ENCODE results near the gene HOXC11.

HOXC11 gene

DNA sequence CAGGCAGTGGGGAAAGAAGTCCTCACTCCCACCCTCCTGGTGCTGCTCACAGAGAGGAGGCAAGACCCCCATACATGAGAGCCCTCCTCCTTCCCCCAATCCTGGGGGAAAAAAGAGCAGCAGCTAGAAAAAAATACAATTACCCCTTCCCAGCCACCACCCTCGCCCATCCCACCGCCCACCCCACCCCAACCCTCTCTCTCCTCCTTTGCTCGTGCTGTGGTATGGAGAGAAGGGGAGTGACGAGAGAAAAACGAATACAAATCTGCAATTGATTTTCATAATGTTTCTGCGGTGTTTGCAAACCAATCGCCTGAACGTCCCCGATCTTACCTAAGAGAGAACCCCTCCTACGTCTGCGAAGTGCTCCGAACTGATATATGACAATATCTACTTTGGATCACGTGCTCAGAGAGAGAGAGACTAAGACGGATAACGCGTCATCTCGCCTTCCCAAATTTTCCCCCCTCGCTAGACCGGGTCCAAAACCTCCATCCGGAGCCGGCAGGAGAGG is at the start of gene HOXC11:
Gene HOXC11 (plus strand): TSS at position 405 of the 514 bp plus-strand sequence. CDS start 116 bp downstream, outside the sequence.
- no peaks in the 10 kb centered on the region for H3K9me3 ChIP-seq (ENCODE audit: control insufficient read depth, low read depth, low read length)
- H3K27ac ChIP-seq (ENCODE audit: low read length) = no peak within 1 kb of the TSS
- H3K9ac ChIP-seq (ENCODE audit: low read length) = no peak within 1 kb of the TSS
- H3K4me1 ChIP-seq (ENCODE audit: control insufficient read depth, low read depth, low read length) = peaks cover 7% of the 10 kb centered on the region
- peaks cover 100% of the 10 kb centered on the region for H3K27me3 ChIP-seq (ENCODE audit: control insufficient read depth, insufficient read depth, low read length)
- no peaks in the 10 kb centered on the region for H3K36me3 ChIP-seq (ENCODE audit: control insufficient read depth, low read depth, low read length)
- peak within 1 kb of the TSS; percentile 13 for H3K4me3 ChIP-seq (ENCODE audit: low read length)

DNA sequence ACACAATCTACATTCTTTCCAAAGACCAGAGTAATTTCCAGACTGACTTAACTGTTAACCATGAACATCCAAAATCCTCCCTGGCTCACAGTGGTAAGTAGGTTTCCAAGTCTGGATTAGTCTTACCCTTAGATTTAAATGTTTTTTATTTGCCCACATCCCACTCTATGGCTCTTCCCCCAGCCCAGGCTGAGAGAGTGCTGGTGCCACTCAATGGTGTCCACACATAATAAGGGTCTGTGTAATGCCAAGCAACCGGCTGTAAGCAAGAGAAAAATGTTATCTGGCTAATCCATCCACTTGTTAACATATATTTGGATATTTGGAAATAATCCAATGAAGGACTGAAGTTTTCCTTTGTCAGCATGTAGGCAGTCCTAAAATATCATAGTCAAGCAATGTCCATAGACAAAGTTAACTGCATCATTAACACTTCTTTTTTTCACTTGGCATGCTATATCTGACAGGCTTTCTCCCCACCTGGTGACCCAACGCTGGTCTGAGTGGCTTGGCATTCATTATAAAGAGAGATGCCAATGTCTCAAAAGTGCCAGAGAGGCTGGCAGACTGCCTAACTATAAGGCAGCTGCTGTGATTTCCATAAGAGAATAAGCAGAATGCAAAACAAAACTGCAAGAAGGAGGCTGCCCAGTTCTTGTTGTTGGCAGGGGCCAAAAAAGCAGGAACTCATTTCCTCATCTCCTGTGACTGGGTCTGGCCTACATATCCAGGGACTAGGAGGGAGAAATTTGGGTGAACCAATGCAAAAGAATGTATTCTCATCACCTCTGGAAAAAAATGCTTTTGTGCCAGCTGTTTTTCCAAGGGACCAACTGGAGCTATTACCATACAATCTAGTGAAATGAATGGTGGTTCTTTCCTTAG is 48.2 kb upstream of the HOXC11 start:
- no peak overlapping the region for H3K27ac ChIP-seq (ENCODE audit: low read length)
- H3K4me1 ChIP-seq (ENCODE audit: control insufficient read depth, low read depth, low read length) = no peaks in the 10 kb centered on the region
- no peaks in the 10 kb centered on the region for H3K36me3 ChIP-seq (ENCODE audit: control insufficient read depth, low read depth, low read length)
- H3K9ac ChIP-seq (ENCODE audit: low read length) = no peak overlapping the region
- H3K27me3 ChIP-seq (ENCODE audit: control insufficient read depth, insufficient read depth, low read length) = peaks cover 99% of the 10 kb centered on the region
- no peak overlapping the region for H3K4me3 ChIP-seq (ENCODE audit: low read length)
- H3K9me3 ChIP-seq (ENCODE audit: control insufficient read depth, low read depth, low read length) = no peaks in the 10 kb centered on the region

- H3K27me3 ChIP-seq (ENCODE audit: control insufficient read depth, insufficient read depth, low read length) = peaks cover 100% of the 10 kb centered on the region
- H3K9me3 ChIP-seq (ENCODE audit: control insufficient read depth, low read depth, low read length) = no peaks in the 10 kb centered on the region
- no peak overlapping the region for H3K4me3 ChIP-seq (ENCODE audit: low read length)
- H3K4me1 ChIP-seq (ENCODE audit: control insufficient read depth, low read depth, low read length) = no peaks in the 10 kb centered on the region
- no peak overlapping the region for H3K27ac ChIP-seq (ENCODE audit: low read length)
- no peak overlapping the region for H3K9ac ChIP-seq (ENCODE audit: low read length)
- H3K36me3 ChIP-seq (ENCODE audit: control insufficient read depth, low read depth, low read length) = no peaks in the 10 kb centered on the region
Measured at GRCh38 chr12:53927220-53928029, 45.5 kb upstream of the HOXC11 start.

DNA sequence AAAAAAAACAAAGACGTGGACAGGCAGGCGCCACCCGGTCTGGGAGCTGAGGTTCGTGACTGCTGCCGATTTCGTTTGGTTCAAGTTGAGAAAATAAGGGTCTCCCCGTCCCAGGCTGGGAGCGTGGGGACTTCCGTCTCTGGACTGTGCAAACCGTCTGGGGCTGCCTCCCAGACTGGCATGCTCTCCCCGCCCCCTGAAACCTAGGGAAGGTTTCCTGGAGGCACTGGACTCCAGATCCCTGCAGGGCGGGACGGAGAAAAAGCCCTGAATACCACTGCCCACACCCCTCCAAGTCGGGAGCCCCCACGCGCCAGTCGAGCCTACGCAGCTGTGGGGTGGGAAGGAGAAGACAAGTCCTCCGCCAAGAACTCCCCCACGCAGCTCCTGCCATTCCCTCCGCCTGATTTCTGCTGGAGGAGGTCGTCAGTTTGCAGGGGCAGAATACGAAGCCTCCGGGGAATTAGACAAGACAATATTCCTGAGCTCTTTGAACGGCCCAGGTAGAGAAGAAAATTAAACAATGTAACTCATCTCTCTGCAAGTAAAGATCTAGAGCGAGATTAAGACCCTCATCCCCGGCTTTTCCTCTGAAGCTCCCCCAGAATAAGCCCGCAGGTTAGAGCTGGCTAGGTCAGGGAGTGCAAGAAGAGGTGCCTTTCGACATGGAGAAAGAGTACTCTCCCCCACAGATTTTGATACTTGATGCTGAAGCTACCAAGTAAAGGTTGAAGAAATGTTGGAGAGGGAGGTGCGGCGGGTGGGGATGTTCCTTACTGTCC is 44.7 kb upstream of the HOXC11 start:
- peaks cover 100% of the 10 kb centered on the region for H3K27me3 ChIP-seq (ENCODE audit: control insufficient read depth, insufficient read depth, low read length)

GRCh38 chr12:53929527-53929926 is 43.4 kb upstream of the HOXC11 start:
- no peaks in the 10 kb centered on the region for H3K4me1 ChIP-seq (ENCODE audit: control insufficient read depth, low read depth, low read length)
- no peak overlapping the region for H3K9ac ChIP-seq (ENCODE audit: low read length)
- H3K36me3 ChIP-seq (ENCODE audit: control insufficient read depth, low read depth, low read length) = no peaks in the 10 kb centered on the region
- H3K27me3 ChIP-seq (ENCODE audit: control insufficient read depth, insufficient read depth, low read length) = peaks cover 100% of the 10 kb centered on the region
- H3K4me3 ChIP-seq (ENCODE audit: low read length) = no peak overlapping the region
- H3K27ac ChIP-seq (ENCODE audit: low read length) = no peak overlapping the region
- no peaks in the 10 kb centered on the region for H3K9me3 ChIP-seq (ENCODE audit: control insufficient read depth, low read depth, low read length)

More for the DNA sequence above, 44.7 kb upstream of the HOXC11 start:
- H3K4me1 ChIP-seq (ENCODE audit: control insufficient read depth, low read depth, low read length) = no peaks in the 10 kb centered on the region
- no peak overlapping the region for H3K9ac ChIP-seq (ENCODE audit: low read length)
- no peaks in the 10 kb centered on the region for H3K9me3 ChIP-seq (ENCODE audit: control insufficient read depth, low read depth, low read length)
- H3K36me3 ChIP-seq (ENCODE audit: control insufficient read depth, low read depth, low read length) = no peaks in the 10 kb centered on the region
- H3K27ac ChIP-seq (ENCODE audit: low read length) = no peak overlapping the region
- no peak overlapping the region for H3K4me3 ChIP-seq (ENCODE audit: low read length)

GRCh38 chr12:53930591-53931255 is 42.2 kb upstream of the HOXC11 start:
- Histone ChIP-seq H3K9me3 (ENCODE audit: control insufficient read depth, low read depth, low read length) (no peaks in the 10 kb centered on the region), H3K4me3 (ENCODE audit: low read length) (no peak overlapping the region), H3K9ac (ENCODE audit: low read length) (no peak overlapping the region), H3K27ac (ENCODE audit: low read length) (no peak overlapping the region), H3K36me3 (ENCODE audit: control insufficient read depth, low read depth, low read length) (no peaks in the 10 kb centered on the region), H3K27me3 (ENCODE audit: control insufficient read depth, insufficient read depth, low read length) (peaks cover 100% of the 10 kb centered on the region), H3K4me1 (ENCODE audit: control insufficient read depth, low read depth, low read length) (no peaks in the 10 kb centered on the region)

DNA sequence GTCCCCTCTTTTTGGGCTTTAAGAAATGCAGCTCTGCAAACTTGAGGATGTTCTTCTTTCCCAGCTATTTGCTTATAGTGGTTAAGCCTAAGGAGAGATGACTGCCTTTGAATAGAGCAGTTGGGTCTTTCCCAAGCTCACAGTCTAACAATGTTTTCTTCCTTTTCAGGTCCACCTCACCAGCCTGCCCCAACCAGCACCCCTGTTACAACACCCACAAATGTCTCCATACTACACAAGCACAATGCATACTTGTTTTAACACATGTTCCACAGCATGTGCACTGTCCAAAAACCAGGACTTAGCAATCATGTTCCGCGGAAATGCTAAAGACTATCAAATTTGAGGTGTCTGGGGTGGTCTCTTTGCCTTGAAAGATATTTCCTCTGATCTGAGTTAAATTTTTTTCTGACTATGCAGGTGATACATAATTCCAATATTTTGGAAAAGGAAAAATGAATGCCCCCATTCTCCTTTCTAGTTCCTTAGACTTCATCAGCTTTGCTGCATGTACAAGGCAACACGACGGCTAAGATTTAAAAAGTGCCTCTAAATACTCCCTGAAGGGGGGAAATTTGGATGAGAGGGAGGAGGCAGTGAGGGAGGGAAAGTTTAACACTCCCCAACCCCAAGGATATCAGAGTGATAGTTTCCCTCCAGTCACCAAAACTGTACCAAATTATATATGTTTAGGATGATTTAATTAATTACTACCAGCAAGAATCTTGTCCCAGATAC is 40.9 kb upstream of the HOXC11 start:
- Histone ChIP-seq H3K9me3 (ENCODE audit: control insufficient read depth, low read depth, low read length) (no peaks in the 10 kb centered on the region), H3K36me3 (ENCODE audit: control insufficient read depth, low read depth, low read length) (no peaks in the 10 kb centered on the region), H3K27ac (ENCODE audit: low read length) (no peak overlapping the region), H3K9ac (ENCODE audit: low read length) (no peak overlapping the region), H3K27me3 (ENCODE audit: control insufficient read depth, insufficient read depth, low read length) (peaks cover 100% of the 10 kb centered on the region), H3K4me1 (ENCODE audit: control insufficient read depth, low read depth, low read length) (no peaks in the 10 kb centered on the region), H3K4me3 (ENCODE audit: low read length) (no peak overlapping the region)

- Histone ChIP-seq H3K4me3 (ENCODE audit: low read length) (no peak overlapping the region), H3K27ac (ENCODE audit: low read length) (no peak overlapping the region), H3K27me3 (ENCODE audit: control insufficient read depth, insufficient read depth, low read length) (peaks cover 100% of the 10 kb centered on the region), H3K9ac (ENCODE audit: low read length) (no peak overlapping the region), H3K4me1 (ENCODE audit: control insufficient read depth, low read depth, low read length) (no peaks in the 10 kb centered on the region), H3K9me3 (ENCODE audit: control insufficient read depth, low read depth, low read length) (no peaks in the 10 kb centered on the region), H3K36me3 (ENCODE audit: control insufficient read depth, low read depth, low read length) (no peaks in the 10 kb centered on the region)
Measured at GRCh38 chr12:53932915-53933314, 40.0 kb upstream of the HOXC11 start.

DNA sequence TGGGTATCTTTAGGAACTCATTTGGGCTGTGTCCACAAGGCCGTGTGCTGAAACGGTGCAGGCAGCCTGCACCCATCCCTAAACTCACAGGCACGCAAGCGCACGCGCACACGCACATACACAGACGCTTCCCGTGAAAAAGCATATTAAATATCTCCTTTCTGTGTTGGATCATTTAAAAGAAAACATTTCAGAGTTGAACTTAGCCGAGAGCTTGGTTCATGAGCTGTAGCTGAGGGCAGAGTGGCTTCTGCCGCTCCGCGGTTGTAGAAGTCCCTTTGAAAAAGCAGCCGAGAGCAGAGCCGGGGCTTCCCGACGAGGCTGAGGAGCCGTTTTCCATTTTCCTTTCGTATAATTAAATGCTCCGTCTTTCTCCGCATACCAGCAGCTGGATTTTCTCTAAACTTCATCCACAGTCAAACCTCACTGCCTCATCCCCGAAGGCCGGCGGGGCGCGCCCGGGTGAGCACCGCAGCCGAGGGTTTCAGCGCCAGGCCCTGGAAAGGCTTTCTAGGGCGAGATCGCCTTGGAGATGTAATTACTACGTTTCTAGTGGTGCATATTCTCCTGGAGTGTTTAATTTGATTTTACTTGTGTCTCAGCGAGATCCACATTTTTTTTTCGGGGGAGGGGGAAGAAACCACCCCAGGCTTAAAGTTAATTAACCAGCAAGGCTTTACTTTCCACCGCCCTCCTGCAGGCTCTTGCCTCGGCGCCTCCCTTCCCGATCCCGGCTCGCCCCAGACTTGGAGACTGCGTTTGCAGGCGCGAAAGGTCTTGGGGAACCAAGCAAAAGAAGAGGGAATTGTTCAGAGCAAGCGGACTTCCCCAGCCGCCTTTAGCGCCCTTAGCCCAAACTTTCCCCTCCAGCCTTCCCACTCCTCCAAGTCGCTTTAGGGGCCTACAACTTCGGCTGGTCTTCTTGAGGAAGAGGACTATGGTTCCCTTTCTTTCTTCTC is 37.3 kb upstream of the HOXC11 start:
- Histone ChIP-seq H3K27me3 (ENCODE audit: control insufficient read depth, insufficient read depth, low read length) (peaks cover 100% of the 10 kb centered on the region), H3K9me3 (ENCODE audit: control insufficient read depth, low read depth, low read length) (no peaks in the 10 kb centered on the region), H3K4me1 (ENCODE audit: control insufficient read depth, low read depth, low read length) (no peaks in the 10 kb centered on the region), H3K9ac (ENCODE audit: low read length) (no peak overlapping the region), H3K4me3 (ENCODE audit: low read length) (no peak overlapping the region), H3K36me3 (ENCODE audit: control insufficient read depth, low read depth, low read length) (no peaks in the 10 kb centered on the region), H3K27ac (ENCODE audit: low read length) (no peak overlapping the region)

All from iPS-18a (cell line).